ENCODE measurements around the gene TXNIP.

Gene TXNIP

DNA sequence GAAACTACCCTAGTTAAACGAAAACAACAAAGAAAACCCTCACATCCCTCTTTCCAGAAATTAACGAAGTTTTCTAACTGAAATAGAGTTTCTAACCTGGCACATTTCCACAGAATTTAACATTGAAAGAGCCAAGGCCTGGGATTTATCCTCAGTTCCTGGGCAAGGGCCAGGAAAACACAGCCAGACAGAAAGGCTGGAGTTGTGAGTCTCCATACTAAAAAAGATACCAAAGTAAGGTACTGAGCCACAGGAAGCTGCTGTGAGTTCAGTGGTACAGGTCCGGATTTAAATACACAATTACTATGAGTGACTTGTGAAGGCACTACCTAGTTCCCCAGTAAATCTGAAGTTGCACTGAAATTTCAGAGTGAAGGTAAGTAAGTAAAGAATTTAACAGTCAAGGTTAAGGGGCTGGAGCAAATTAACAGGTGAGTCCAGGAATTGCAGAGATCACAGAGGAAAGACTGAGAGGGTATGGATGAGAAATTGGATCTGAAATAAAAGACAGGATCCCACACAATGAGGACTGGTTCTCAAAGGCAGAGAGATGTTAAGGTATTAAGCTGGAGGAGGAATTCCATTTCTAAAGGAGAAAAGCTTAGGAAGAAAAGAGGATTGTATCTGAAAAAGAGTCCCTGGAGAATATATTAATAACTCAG is 39.5 kb downstream of the TXNIP start:
- ChIA-PET CTCF (interaction anchor here (1.6 to 3.7 kb wide), 6 partner anchors 15 to 100 kb away, joined by 3 to 11 read pairs (median 5); partner anchors contain the start of genes ITGA10 and PIAS3), POLR2A (interaction anchor here (1.2 to 1.9 kb wide), 3 partner anchors 22 to 98 kb away, joined by 3 to 9 read pairs (median 5); partner anchors contain the start of genes PIAS3 and RBM8A)
- DNase-seq (ENCODE audit: low read depth, low spot score) = no peak
- peak overlapping the region; percentile 82 for H3K4me3 ChIP-seq (ENCODE audit: low read depth, low read length)
- TF ChIP-seq, protein P1, sequence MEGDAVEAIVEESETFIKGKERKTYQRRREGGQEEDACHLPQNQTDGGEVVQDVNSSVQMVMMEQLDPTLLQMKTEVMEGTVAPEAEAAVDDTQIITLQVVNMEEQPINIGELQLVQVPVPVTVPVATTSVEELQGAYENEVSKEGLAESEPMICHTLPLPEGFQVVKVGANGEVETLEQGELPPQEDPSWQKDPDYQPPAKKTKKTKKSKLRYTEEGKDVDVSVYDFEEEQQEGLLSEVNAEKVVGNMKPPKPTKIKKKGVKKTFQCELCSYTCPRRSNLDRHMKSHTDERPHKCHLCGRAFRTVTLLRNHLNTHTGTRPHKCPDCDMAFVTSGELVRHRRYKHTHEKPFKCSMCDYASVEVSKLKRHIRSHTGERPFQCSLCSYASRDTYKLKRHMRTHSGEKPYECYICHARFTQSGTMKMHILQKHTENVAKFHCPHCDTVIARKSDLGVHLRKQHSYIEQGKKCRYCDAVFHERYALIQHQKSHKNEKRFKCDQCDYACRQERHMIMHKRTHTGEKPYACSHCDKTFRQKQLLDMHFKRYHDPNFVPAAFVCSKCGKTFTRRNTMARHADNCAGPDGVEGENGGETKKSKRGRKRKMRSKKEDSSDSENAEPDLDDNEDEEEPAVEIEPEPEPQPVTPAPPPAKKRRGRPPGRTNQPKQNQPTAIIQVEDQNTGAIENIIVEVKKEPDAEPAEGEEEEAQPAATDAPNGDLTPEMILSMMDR (IDR thresholded peaks at IDR 0.05; ENCODE audit: insufficient read depth, low read length, missing control alignments) = no peak

DNA sequence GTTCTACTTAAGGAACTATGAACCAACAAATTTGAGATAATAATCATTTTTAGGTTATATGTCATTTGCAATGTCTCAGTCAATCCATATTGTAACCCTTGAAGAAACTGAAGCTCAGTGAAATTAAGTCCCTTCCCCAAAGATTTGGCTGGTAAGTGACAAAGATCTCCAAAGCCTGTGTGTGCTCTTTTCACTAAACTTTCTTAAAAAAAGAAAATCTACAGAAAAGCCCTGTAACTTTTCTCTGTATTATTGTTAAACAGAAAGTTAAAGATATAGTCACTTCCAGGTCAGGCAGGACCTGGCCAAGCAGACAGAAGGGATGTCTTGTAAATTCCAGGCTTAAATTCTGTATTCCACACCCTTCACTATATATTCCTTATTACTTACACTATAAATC is 40.0 kb downstream of the TXNIP start:
- ChIA-PET POLR2A (no interaction called here), CTCF (interaction anchor here (1.4 to 3.7 kb wide), 4 partner anchors 14 to 98 kb away, joined by 3 to 11 read pairs (median 5); partner anchors contain the start of genes ITGA10 and PIAS3)
- no peak for DNase-seq (ENCODE audit: low read depth, low spot score)
- TF ChIP-seq, protein P1 (IDR thresholded peaks at IDR 0.05; ENCODE audit: insufficient read depth, low read length, missing control alignments) = no peak
- H3K4me3 ChIP-seq (ENCODE audit: low read depth, low read length) = peak overlapping the region; percentile 82

- DNase-seq (ENCODE audit: low read depth, low spot score) = no peak
- TF ChIP-seq, protein P1 (IDR thresholded peaks at IDR 0.05; ENCODE audit: insufficient read depth, low read length, missing control alignments) = no peak
- CTCF ChIA-PET = interaction anchor here (1.3 to 1.9 kb wide), 6 partner anchors 13 to 97 kb away, joined by 3 to 9 read pairs (median 5); partner anchors contain the start of gene PIAS3
- POLR2A ChIA-PET = interaction anchor here (0.8 to 1.4 kb wide), 3 partner anchors 9 to 20 kb away, joined by 3 to 5 read pairs (median 4); partner anchors contain the start of genes ANKRD34A and POLR3GL
- peak overlapping the region; percentile 12 for H3K4me3 ChIP-seq (ENCODE audit: low read depth, low read length)
Measured at GRCh38 chr1:145955436-145955835, 40.9 kb downstream of the TXNIP start.

GRCh38 chr1:145953861-145954260 is 42.5 kb downstream of the TXNIP start:
- DNase-seq (ENCODE audit: low read depth, low spot score) = no peak
- no peak overlapping the region for H3K4me3 ChIP-seq (ENCODE audit: low read depth, low read length)
- ChIA-PET CTCF (interaction anchor here (0.6 to 2.0 kb wide), 6 partner anchors 10 to 61 kb away, joined by 3 to 9 read pairs (median 4); partner anchors contain the start of gene RBM8A), POLR2A (interaction anchor here (1.3 to 1.4 kb wide), 2 partner anchors 11 to 95 kb away, joined by 4 to 5 read pairs; partner anchors contain the start of genes ANKRD34A, PIAS3 and POLR3GL)
- TF ChIP-seq, protein P1 (IDR thresholded peaks at IDR 0.05; ENCODE audit: insufficient read depth, low read length, missing control alignments) = no peak

DNA sequence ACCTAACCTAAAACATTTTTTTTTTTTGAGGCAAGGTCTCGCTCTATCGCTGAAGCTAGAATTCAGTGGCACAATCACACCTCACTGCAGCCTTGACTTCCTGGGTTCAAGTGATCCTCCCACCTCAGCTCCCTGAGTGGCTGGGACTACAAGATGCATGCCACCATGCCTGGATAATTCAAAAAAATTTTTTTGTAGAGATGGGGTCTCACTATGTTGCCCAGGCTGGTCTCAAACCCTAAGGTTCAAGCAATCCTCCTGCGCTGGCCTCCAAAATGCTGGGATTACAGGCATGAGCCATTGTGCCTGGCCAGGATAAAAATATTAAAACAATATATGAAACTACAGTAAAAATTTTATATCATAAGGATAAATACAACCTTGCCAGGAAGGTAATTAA is 43.5 kb downstream of the TXNIP start:
- TF ChIP-seq, protein P1 (IDR thresholded peaks at IDR 0.05; ENCODE audit: insufficient read depth, low read length, missing control alignments) = no peak
- H3K4me3 ChIP-seq (ENCODE audit: low read depth, low read length) = no peak overlapping the region
- CTCF ChIA-PET = interaction anchor here (1.3 to 2.0 kb wide), 2 partner anchors 25 to 108 kb away, joined by 4 to 7 read pairs; partner anchors contain the start of genes NUDT17 and RBM8A
- POLR2A ChIA-PET = no interaction called here
- DNase-seq (ENCODE audit: low read depth, low spot score) = no peak

- DNase-seq (ENCODE audit: low read depth, low spot score) = no peak
- TF ChIP-seq, protein P1 (IDR thresholded peaks at IDR 0.05; ENCODE audit: insufficient read depth, low read length, missing control alignments) = no peak
- H3K4me3 ChIP-seq (ENCODE audit: low read depth, low read length) = no peak overlapping the region
- ChIA-PET POLR2A (no interaction called here), CTCF (interaction anchor here (1.3 to 1.7 kb wide), 2 partner anchors 28 to 106 kb away, joined by 4 to 5 read pairs; partner anchors contain the start of gene NUDT17)
Measured at GRCh38 chr1:145951526-145951925, 44.9 kb downstream of the TXNIP start.
